DOHH2 (cell line): ENCODE measurements around the gene DENND1A.

Source experiments
- EZH2phosphoT487 ChIP-seq: fragments of 200-600 bp; sonication (generic); IDR thresholded peaks from 2 replicates; pipeline ENCODE4 v1.6.1; 2017; ENCODE audit warnings: borderline replicate concordance, mild to moderate bottlenecking, antibody characterized with exemption, low read length, moderate library complexity, mixed read lengths
- TF ChIP-seq, protein P1 (sequence below): fragments of 200-600 bp; sonication (generic); IDR thresholded peaks from one replicate; pipeline ENCODE4 v1.5.1; 2014; ENCODE audit warnings: antibody characterized with exemption, mild to moderate bottlenecking, low read depth, low read length; ENCODE audit not compliant: poor library complexity, severe bottlenecking

DNA sequence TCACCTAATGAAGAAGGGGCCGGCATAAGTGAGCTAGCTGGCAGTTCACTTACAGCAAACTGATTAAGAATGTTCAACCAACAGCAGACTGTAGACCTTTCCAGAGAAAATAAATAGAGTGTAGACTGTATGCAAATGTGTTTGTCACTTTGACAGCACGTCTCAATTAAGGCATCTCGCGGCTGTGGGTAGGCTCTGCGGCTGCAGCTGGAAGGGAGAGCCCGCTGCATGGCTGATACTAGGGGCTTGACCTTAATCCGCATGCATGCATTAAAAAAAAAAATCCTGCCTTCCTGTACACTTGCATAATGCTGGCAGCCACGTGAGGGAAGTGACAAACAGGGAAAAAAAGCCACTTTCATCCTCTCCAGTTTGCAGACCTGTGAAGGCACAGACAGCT, 491.6 kb downstream of the DENND1A start:
- TF ChIP-seq, protein P1, sequence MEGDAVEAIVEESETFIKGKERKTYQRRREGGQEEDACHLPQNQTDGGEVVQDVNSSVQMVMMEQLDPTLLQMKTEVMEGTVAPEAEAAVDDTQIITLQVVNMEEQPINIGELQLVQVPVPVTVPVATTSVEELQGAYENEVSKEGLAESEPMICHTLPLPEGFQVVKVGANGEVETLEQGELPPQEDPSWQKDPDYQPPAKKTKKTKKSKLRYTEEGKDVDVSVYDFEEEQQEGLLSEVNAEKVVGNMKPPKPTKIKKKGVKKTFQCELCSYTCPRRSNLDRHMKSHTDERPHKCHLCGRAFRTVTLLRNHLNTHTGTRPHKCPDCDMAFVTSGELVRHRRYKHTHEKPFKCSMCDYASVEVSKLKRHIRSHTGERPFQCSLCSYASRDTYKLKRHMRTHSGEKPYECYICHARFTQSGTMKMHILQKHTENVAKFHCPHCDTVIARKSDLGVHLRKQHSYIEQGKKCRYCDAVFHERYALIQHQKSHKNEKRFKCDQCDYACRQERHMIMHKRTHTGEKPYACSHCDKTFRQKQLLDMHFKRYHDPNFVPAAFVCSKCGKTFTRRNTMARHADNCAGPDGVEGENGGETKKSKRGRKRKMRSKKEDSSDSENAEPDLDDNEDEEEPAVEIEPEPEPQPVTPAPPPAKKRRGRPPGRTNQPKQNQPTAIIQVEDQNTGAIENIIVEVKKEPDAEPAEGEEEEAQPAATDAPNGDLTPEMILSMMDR = no peak
- no peak for TF ChIP-seq EZH2phosphoT487
